Measurements from ENCODE around the gene HBG2.

HBG2 gene

DNA sequence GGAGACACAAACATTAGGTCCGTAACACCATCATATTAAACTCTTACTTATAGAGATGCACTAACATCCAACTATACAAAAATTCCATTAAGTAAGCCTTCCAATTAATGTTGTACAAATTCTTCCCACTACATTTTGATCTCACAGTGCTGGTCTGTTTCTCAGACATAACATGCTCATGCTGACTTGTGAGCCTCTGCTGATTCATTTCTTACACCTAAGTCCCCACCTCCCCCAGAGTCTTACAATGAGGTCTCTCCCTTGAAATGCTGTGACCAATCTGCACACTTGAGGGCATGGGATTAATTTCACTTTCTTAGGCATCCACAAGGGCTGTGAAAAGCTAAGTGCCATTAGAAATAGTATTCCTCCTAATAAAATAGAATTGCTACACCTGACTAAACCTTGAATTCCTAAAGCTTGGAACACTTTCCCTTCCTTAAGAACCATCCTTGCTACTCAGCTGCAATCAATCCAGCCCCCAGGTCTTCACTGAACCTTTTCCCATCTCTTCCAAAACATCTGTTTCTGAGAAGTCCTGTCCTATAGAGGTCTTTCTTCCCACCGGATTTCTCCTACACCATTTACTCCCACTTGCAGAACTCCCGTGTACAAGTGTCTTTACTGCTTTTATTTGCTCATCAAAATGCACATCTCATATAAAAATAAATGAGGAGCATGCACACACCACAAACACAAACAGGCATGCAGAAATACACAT, 6.9 kb downstream of the HBG2 start:
- no peak for DNase-seq

DNA sequence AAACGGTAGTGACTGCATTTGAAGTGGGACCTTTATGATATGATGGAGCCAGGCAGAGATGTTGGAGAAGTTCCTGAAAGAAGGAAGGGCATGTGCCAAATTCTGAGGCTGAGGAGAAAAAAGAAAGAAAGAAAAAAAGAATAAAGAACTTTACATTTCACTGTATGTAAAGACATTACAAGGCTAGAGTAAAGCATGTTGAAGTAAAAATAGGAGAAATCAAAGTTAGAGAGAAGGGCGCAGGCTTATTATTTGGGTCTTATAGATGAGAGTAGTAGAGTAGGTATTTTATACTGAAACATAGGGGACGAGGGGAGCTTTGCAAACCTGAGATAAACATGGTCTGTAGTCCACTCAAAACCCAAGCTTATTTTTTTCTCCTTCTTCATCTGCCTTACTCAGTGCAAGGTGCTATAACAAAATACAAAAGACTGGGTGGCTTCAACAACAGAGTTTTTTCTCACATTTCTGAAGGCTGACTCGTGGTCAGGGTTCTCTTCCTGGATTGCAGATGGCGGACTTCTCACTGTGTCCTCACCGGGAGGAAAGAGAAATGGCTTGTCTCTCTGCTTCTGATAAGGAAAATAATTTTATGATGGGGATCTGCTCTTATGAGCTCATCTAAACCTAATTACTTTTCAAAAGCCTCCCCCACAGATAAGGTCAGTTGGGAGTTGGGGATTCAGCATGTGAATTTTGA, 7.7 kb downstream of the HBG2 start:
- DNase-seq = no peak

DNA sequence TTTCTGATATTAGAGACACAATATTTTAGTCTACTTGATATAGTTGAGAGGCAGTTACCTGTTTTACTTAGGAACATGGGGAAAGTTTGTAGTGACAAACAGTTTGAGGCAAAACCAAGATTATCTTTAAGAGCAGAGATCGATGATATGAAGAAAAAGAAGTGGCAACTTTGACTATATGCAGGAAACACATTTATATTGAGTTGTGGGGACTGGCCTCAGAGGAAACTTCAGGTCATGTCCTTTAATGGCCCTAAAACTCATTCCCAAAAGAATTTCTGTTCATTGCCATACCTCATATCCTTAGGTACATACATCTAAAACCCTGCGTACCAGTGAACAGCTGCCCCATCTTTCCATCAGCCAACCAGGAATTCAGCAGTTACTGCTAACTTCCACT, 9.4 kb downstream of the HBG2 start:
- no peak for DNase-seq

DNA sequence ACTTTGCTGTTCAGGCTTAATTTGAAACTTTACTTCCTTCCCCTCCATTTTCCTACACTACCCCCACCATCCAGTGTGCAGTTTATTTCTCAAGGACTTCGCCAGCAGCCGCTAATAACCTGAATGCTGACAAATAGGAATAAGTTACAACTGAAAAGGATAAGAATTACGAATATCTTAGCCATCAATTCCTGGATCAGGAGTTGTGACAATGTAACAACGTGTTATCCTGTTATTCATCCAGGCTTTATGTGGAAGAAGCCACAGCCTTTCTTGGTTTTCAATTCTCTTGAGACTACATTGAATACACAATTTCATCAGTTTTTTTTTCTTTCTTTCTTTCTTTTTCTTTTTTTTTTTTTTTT, 10.8 kb downstream of the HBG2 start:
- no peak for DNase-seq

DNA sequence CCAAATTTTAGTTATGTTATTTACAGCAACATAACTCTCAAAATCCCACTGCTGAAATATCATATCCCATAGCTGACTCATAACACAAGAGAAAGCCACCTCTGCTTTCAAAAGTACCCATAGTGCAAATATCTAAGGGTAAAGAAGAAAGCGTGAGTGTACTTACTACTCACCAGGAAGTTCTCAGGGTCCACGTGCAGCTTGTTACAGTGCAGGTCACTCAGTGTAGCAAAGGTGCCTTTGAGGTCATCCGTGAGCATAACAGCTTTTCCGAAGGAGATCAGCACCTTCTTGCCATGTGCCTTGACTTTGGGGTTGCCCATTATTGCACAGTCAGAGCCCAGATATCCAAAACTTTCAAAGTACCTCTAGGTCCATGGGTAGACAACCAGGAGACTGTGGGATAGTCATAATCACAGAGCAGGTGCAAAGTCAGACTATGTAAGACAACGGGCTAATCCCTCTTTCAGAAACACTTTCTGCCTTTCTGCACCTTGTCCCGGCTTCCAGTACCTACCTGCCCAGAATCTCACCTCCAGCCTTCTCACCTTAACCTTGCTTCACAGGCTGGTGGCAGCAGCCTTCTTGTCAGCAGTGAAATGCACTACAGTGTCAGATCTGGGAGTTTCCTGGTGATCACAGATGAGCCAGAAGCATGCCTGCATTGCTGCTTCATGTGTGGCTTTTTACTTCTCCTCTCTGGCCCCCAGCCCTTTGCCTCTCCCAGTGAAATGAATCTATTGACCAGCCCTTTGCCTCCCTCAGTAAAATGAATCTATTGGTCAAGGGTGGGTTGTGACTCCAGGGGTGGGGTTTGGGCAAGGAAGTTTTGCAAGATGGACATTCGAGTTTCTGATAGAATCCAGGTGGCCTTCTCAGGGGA, 11.4 kb downstream of the HBG2 start:
- DNase-seq = no peak

DNA sequence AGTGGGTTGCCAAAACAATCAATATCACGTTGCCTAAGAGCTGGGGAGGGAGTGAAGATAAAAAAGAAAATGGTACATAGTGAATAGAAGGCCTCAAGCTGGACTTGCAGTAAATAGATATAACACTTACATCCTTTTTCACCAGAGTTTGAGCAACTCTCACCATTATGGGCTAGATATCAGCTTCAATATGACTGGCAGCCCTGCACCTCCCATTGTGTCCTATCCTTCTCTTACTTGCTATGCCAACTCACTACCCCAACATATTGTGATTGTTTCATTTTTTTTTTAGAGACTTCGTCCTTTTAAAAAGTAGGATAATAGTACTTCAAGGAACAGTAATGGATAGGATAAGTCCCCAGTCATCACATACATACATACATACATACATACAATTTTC, 12.4 kb downstream of the HBG2 start:
- DNase-seq = no peak

DNA sequence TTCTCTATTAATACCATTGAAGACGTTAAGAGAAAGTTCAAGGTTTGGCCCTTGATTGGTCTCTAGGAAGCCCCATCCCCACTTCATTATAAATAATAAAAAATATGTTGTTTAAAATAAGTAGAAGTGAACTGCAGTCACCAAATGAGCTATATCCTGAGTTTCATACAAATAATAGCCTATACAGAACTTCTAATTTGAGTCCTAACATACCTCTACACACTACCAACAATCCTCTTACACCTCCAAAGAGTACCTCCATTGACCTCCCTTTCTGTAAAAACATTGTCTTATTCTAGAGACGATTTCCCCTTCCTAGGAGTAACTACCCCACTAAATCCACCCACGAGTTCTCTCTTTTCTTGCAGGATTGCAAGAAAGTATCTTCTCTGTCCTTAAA, 13.1 kb downstream of the HBG2 start:
- no peak for DNase-seq

DNA sequence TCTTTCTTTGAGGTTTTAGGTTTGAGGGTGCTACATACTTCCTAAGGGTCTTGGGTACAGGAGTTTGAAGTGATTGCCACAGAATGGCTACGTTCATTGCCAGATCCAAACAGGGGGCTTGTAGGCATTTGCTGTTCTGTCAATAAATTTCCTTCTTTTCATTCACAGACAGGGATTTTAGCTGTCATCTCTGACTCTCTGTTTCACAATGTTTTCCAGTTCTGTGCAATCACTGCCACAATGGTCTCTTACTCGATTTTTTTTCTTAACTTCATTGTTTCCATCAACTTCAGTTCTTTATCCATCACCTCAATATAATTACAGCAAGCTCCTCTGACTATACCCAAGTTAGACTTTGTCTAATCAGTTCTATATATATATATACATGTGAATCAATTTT, 14.1 kb downstream of the HBG2 start:
- no peak for DNase-seq

DNA sequence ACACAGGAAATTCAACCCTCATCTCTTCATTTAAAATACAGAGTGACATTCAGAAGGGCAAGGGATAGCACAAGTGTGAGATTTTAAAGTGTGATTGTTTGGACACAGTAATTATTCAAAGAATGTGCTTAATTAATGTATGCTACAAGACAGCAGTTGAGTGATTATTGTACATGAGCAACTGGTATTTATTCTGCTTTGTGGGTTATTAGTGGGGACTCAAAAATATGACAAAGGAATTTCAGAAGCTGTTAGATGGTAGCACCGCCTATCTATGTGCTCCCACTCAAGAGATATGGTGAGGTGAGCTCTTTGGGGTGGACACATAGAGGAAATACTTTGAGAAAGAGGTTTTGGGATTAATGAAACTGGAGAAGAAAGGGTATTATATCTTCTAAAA, 14.5 kb downstream of the HBG2 start:
- no peak for DNase-seq

DNA sequence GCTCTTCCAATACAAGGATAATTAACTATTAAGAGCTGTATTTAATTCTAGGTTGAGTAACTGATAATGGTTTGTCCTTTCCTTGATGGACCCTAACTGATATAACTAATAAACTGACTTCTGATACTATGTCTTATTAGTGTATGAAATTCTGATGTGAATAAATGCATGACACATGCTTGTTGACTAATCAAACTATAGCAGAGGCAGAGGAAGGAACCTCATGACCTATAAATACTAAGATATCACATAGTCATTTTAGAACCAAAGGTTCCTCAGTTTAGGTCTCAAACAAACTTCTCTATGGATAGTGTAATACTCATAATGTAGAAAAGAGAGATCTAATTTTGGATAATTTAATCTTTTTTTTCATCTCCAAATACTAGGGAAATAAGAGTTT, 15.5 kb downstream of the HBG2 start:
- DNase-seq = peak; percentile 30 to 61 (median 51)

DNA sequence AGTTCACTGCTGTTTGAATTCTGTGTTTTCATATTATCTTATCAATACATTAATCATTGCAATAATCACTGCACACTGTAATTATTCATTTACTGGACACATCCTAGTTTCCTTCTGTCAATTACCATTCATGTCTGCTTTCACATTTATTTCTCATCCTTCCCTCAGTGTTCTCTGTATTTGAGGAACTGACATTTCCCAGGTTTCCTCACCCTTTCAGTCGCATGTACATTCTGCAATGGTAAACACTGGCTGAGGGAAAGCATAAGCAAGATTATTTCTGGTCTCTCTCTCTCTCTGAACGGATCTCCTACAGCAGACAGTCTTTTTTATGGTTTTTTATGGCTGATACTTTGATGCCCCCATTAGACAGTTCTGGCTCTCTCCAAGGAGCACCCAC, 16.1 kb downstream of the HBG2 start:
- DNase-seq = peak; percentile 46 to 57 (median 50)

DNA sequence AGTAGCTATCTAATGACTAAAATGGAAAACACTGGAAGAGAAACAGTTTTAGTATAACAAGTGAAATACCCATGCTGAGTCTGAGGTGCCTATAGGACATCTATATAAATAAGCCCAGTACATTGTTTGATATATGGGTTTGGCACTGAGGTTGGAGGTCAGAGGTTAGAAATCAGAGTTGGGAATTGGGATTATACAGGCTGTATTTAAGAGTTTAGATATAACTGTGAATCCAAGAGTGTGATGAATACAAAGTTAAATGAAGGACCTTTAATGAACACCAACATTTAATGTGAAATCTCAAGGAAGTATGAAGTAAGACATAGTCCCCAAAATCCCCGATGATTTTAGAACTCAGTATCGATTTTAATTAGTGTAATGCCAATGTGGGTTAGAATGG, 17.2 kb downstream of the HBG2 start:
- DNase-seq = no peak

DNA sequence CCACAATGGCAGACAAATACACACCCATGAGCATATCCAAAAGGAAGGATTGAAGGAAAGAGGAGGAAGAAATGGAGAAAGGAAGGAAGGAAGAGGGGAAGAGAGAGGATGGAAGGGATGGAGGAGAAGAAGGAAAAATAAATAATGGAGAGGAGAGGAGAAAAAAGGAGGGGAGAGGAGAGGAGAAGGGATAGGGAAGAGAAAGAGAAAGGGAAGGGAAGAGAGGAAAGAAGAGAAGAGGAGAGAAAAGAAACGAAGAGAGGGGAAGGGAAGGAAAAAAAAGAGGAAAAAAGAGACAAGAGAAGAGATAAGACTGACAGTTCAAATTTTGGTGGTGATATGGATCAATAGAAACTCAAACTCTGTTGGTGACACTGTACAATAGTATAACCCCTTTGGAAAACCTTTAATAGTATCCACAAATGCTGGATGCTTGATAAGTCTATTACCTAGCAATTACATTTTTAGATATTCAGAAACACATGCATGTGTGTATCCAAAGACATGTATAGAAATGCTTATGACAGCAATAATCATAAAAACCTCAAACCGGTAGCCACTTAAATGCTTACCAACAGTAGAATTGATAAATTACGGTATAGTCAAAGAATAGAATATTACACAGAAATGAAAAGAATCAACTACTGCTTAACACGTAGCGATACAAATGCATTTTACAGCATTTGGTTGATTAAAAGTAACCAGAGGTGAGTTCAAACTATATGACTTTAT, 19.1 kb downstream of the HBG2 start:
- DNase-seq = no peak

DNA sequence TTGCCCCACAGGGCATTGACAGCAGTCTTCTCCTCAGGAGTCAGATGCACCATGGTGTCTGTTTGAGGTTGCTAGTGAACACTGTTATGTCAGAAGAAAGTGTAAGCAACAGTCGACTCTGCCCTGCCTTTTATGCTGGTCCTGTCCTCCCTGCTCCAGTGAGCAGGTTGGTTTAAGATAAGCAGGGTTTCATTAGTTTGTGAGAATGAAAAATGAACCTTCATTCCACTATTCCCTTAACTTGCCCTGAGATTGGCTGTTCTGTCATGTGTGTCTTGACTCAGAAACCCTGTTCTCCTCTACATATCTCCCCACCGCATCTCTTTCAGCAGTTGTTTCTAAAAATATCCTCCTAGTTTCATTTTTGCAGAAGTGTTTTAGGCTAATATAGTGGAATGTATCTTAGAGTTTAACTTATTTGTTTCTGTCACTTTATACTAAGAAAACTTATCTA, 20.2 kb downstream of the HBG2 start, which contains the start of gene HBD:
TSS of gene HBD (minus strand) at position 103 of the 454 bp plus-strand sequence. CDS start at position 53, 50 bp downstream.
- DNase-seq = peak in 1 of 3 donors; percentile 5

DNA sequence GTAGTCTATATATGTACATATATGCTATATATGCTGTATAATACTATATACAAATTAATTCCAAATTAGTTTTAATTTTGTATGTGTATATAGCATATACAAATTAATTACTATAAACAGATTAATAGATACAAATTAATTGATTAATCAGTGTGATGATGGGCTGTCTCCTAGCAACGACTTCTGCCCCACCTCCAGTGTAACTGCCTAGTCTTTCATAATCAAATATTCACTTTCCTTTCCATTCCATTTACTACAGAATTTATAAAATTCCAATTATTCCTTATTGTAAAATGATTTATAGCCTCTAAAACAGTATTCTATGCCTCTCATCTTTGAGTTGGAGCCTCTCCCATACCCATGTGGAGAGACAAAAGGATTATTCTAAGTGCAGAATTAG, 21.3 kb downstream of the HBG2 start:
- no peak for DNase-seq

DNA sequence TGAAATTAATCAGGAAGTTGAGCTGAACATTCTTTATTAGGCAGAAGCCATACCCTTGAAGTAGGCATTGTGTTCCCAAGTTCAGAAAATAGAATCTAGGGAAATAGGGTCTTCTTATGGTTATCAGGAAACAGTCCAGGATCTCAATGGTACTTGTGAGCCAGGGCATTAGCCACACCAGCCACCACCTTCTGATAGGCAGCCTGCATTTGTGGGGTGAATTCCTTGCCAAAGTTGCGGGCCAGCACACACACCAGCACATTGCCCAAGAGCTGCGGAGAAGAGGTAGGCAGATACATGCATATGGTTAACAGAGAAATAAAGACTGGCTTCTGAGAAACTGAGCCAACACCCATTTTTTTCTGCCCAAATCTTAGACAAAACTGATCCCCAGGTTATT, 21.8 kb downstream of the HBG2 start:
- DNase-seq = no peak

DNA sequence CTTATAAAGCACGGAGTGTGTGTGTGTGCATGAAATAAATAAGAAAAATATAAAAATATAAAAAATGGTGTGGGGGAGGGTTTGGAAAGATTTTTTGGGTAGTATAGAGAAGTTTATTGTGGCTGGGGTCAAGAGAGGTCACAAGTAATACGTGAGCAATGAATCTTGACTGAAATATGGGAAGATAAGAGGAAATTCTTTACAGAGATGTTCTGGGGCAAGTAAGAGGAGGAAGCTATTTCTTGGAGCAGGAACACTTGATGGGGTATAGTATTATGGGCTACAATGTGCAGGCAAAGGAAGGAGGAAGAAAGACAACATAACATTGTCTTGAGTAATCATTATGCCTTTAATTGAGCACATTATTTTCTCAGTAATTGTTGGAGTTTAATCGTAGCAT, 22.4 kb downstream of the HBG2 start:
- DNase-seq = no peak

DNA sequence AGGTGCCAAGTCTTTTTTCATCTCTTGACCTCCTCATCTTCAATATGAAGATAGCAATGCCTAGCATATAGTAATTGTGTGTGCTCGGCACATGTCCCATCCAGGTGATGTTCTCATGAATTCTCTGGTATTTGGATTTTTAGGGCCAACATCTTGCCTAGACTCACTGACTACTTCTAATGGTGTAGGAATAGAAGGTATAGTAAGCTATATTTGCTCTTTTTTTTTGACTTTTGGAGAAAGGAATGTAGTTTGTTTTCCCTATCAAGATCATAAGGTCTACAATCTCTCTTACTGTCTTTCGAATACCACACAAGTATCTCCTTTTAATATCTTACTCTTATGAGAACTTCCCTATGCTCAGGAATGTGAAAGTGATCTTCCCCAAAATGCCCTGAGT, 23.5 kb downstream of the HBG2 start:
- DNase-seq = no peak

DNA sequence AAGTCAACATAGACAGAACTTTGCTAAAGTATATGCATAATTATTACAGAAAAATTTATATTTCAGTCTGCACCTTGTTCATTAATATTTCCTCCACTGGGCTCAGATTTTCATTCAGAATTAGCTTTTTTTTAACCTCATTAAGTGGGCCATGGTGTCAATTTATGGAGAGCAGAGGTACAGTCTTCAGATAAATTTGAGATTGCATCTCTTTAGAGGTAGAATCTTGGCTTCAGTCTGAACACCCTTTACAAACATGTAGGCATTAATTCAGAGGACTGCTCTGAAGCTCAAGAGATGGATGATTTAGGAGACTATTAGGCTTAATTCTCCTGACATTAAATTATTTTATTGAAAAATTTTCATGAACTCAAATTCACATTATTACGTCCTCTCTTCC, 24.3 kb downstream of the HBG2 start:
- DNase-seq = no peak

DNA sequence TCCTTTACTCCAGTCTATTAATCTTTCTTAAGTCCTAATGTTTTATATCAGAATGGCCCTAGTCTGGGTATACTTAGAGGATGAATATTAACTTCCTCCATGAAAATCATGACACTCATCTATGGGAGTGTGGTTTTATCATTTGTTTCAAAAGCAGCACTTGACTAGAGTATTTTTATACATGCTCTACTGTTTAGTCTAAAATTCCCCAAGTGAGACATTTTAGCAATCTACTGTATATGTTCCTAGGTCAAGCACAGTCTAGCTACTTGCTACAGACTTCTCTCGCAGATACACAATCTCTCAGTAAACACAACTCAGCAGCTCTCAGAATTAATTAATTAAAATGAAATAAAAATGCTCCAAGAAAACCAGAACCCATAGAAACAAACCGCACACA, 24.8 kb downstream of the HBG2 start:
- no peak for DNase-seq

DNA sequence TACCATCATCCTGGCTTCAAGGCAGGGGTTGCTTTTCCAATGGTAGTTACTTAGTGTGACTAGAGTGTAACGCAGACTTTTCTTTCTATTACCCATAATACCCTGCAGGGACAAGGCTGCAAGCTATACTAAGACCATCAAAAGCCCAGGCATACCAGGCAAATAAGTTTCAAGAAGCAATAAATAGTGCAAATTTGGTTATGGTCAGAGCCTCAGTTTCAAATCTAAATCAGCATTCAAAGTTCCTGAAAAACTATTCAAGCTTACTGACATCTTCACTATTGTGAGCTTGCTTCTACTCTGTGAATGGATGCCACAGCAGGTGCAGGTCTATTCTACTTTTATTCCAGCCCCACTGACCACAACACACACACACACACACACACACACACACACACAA, 25.2 kb downstream of the HBG2 start:
- DNase-seq = no peak

DNA sequence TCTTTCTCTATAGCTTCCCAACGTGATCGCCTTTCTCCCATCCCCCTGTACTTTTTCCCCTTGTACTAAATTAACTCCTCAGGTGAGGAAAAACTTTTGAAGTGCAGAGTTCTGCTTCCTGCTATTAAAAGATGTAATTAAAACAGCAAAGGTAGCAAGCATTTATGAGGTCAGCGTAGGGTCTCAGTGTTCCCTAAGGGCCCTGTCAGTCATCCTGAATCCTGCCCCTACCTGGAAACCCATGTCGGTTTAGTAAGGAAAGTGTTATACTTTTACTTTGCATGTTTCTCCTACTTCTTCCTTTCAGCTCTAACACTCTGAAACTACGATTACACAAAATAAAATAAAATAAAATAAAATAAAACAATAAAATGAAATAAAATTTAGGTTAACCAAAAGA, 26.5 kb downstream of the HBG2 start:
- DNase-seq = no peak

DNA sequence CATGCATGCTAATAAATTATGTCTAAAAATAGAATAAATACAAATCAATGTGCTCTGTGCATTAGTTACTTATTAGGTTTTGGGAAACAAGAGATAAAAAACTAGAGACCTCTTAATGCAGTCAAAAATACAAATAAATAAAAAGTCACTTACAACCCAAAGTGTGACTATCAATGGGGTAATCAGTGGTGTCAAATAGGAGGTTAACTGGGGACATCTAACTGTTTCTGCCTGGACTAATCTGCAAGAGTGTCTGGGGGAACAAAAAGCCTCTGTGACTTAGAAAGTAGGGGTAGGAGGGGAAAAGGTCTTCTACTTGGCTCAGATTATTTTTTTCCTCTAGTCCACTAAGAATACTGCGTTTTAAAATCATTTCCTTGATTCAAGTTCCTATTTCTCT, 26.9 kb downstream of the HBG2 start:
- no peak for DNase-seq

Measured in suppressor macrophage treated with lipopolysaccharide for 1 hour (primary cell).